Measurements from ENCODE around the gene ZNF8. TPM values are rescaled to one million over a fixed set of nuclear protein-coding genes. Genes with fewer than 3 reads are reported as not detected.
A peak's percentile ranks its signal among the peaks of the same experiment; 100 is the strongest.

The ZNF8 gene
- total and polyA plus RNA-seq, 2 of the 4 experiments (the other 2 are of a cell fraction): 2.1 to 3.9 TPM

DNA sequence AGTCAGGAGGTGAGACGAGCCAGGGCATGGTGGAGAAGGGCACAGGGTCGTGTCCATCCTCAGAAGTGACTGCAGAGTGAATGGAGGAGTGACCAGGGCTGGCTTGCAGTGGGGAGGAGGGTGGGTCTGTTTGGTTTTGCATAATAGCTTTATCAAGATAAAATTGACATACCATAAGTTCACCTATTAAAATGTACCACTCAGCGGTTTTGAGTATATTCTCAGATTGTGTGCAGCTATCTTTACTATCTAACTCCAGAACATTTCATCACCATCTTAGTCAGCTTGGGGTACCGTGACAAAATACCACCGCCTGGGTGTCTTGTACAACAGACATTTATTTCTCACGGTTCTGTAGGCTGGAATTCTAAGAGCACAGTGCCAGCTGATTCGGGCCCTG is 13.2 kb downstream of the ZNF8 start:
- Histone ChIP-seq H2BK120ac (ENCODE audit: low read depth, low read length) (no peak overlapping the region), H4K5ac (ENCODE audit: low read depth, low read length) (no peak overlapping the region), H2BK20ac (ENCODE audit: low read depth, low read length) (no peak overlapping the region), H3K4me1 (ENCODE audit: control insufficient read depth, insufficient read depth, low read length) (no peaks in the 10 kb centered on the region), H4K91ac (ENCODE audit: insufficient read depth, low read depth, low read length) (no peak overlapping the region), H3K56ac (ENCODE audit: extremely low read depth, insufficient read depth, low read length) (no peak overlapping the region), H3K23ac (ENCODE audit: low read depth, low read length) (no peak overlapping the region), H3K27ac (ENCODE audit: insufficient read depth, low read length) (no peak overlapping the region), H2BK5ac (ENCODE audit: low read depth, low read length, poor library complexity, severe bottlenecking) (no peak overlapping the region), H3K4ac (ENCODE audit: low read depth, low read length) (no peak overlapping the region), H3K79me1 (ENCODE audit: low read depth in 1 of 2, low read length in 2 of 2) (peaks cover 19 to 31% of the 10 kb centered on the region in 2 experiments), H3K27me3 (ENCODE audit: control insufficient read depth, insufficient read depth, low read length) (no peaks in the 10 kb centered on the region), H2AFZ (replicated peaks; ENCODE audit: low read length, poor library complexity) (no peak overlapping the region), H3K9ac (ENCODE audit: low read depth, low read length) (no peak overlapping the region), H3K18ac (ENCODE audit: low read depth, low read length) (no peak overlapping the region), H4K8ac (ENCODE audit: low read depth in 2 of 2, low read length in 2 of 2) (no peak overlapping the region), H3K9me1 (ENCODE audit: insufficient read depth, low read length) (no peaks in the 10 kb centered on the region), H2BK15ac (ENCODE audit: low read depth, low read length) (no peak overlapping the region), H3K4me3 (ENCODE audit: insufficient read depth, low read depth, low read length) (no peak overlapping the region), H3K4me2 (ENCODE audit: low read depth, low read length) (no peak overlapping the region), H3K36me3 (ENCODE audit: control insufficient read depth, insufficient read depth, low read length) (peaks cover 82% of the 10 kb centered on the region), H3K9me3 (ENCODE audit: control insufficient read depth, insufficient read depth, low read length) (peaks cover 62% of the 10 kb centered on the region), H4K20me1 (ENCODE audit: insufficient read depth, low read length) (no peaks in the 10 kb centered on the region), H2AK5ac (ENCODE audit: low read depth, low read length) (no peak overlapping the region), H3K14ac (replicated peaks; ENCODE audit: low read depth, low read length) (no peak overlapping the region), H2AK9ac (replicated peaks; ENCODE audit: low read depth, low read length, poor library complexity) (no peak overlapping the region)
- WGBS, 2 experiments (ENCODE audit: extremely low coverage in 2 of 2, insufficient read length in 1 of 2): 93% methylated on average over 3 of the region's 7 CpGs; no CpG with 5 or more reads in 1 of the 2 experiments
- in situ Hi-C loops (cut with MboI; ENCODE audit: low sequenced_read_pairs): no loop called here
- DNase-seq (no peak), ATAC-seq (ENCODE audit: low read depth) (no peak)
- intact Hi-C loops (cut with micrococcal nuclease): no loop called here
- ChIA-PET CTCF (no interaction called here), POLR2A (ENCODE audit: unreplicated experiment) (no interaction called here)
- dilution Hi-C loops (cut with HindIII; ENCODE audit: low sequenced_read_pairs, unreplicated experiment): no loop called here
- TF ChIP-seq MAFK (IDR thresholded peaks at IDR 0.05; ENCODE audit: low read depth, low read length) (peak; percentile 56), CEBPB (IDR thresholded peaks at IDR 0.05; ENCODE audit: low read depth, low read length) (no peak), RCOR1 (IDR thresholded peaks at IDR 0.05; ENCODE audit: insufficient replicate concordance, low read length) (no peak), MAZ (IDR thresholded peaks at IDR 0.05; ENCODE audit: borderline replicate concordance, low read depth, low read length) (no peak), RAD21 (IDR thresholded peaks at IDR 0.05; ENCODE audit: low read length) (no peak), NFE2L2 (IDR thresholded peaks at IDR 0.05; ENCODE audit: low read depth, low read length) (no peak), RFX5 (IDR thresholded peaks at IDR 0.05; ENCODE audit: low read depth, low read length) (no peak), ELK1 (IDR thresholded peaks at IDR 0.05; ENCODE audit: borderline replicate concordance, low read depth, low read length) (no peak)
- BruUV-seq (replicated peaks): no TSS peak
